ENCODE measurements around the gene GPR39. TPM values are rescaled to one million over a fixed set of nuclear protein-coding genes. Genes with fewer than 3 reads are reported as not detected.
A peak's percentile ranks its signal among the peaks of the same experiment; 100 is the strongest.

The GPR39 gene
- total and polyA plus RNA-seq, 8 donors = 3.9 to 24.4 (median 4.6) TPM

- Histone ChIP-seq H3K9me3 (peaks cover 0 to 31% of the 10 kb centered on the region in 2 donors), H3K4me1 (no peaks in the 10 kb centered on the region), H3K27me3 (no peaks in the 10 kb centered on the region), H3K36me3 (no peaks in the 10 kb centered on the region), H3K27ac (no peak overlapping the region), H3K4me3 (no peak overlapping the region)
- intact Hi-C loops (cut with DNase I) = no loop called here
- DNase-seq (no peak), ATAC-seq (no peak)
- TF ChIP-seq CTCF (IDR thresholded peaks at IDR 0.05) = no peak
Observed at GRCh38 chr2:132538331-132538855, 121.8 kb downstream of the GPR39 start.

DNA sequence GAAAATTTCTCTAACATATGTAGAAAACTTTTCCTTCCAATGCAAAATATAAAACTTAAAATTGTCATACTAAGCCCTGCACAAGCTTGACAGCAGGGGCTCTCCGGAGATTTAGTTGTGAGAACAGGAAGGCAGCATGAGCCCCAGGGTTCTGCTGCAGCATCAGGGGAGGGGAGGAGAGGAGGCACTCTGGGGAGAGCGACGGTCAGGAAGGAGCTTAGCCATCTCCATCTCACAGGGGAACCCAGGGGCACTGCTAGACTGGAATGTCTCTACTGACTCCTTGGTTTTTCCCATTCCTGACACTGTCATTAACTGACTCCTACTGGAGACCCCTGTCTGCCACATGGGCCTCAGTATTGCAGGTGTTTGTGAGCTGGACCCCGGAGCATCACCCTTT is 123.6 kb downstream of the GPR39 start:
- TF ChIP-seq CTCF (IDR thresholded peaks at IDR 0.05) = no peak
- no peaks in the 10 kb centered on the region for H3K27me3 ChIP-seq
- DNase-seq = no peak
- intact Hi-C loops (cut with DNase I) = loop anchor here in 1 of 2 donors (10.0 kb wide), 1 partner anchor 635 kb away; no protein-coding TSS in a partner anchor
- H3K36me3 ChIP-seq = no peaks in the 10 kb centered on the region
- H3K27ac ChIP-seq = no peak overlapping the region
- ATAC-seq = no peak
- H3K4me1 ChIP-seq = no peaks in the 10 kb centered on the region
- H3K4me3 ChIP-seq = no peak overlapping the region
- H3K9me3 ChIP-seq = peaks cover 0 to 44% of the 10 kb centered on the region in 2 donors

- peak; percentile 58 for ATAC-seq
- H3K27ac ChIP-seq = no peak overlapping the region
Observed at GRCh38 chr2:132542953-132543569, 126.5 kb downstream of the GPR39 start.

GRCh38 chr2:132544006-132544630 is 127.5 kb downstream of the GPR39 start:
- intact Hi-C loops (cut with DNase I) = loop anchor here in 1 of 2 donors (10.0 kb wide), 1 partner anchor 631 kb away; no protein-coding TSS in a partner anchor
- Histone ChIP-seq H3K36me3 (no peaks in the 10 kb centered on the region), H3K9me3 (peaks cover 0 to 32% of the 10 kb centered on the region in 2 donors), H3K27me3 (no peaks in the 10 kb centered on the region), H3K4me1 (no peaks in the 10 kb centered on the region), H3K27ac (no peak overlapping the region), H3K4me3 (no peak overlapping the region)
- TF ChIP-seq CTCF (IDR thresholded peaks at IDR 0.05) = no peak
- DNase-seq (no peak), ATAC-seq (no peak)

More at GRCh38 chr2:132542953-132543569, 126.5 kb downstream of the GPR39 start:
- Histone ChIP-seq H3K36me3 (no peaks in the 10 kb centered on the region), H3K27me3 (no peaks in the 10 kb centered on the region), H3K4me3 (no peak overlapping the region), H3K4me1 (no peaks in the 10 kb centered on the region), H3K9me3 (peaks cover 0 to 32% of the 10 kb centered on the region in 2 donors)
- DNase-seq = no peak
- TF ChIP-seq CTCF (IDR thresholded peaks at IDR 0.05) = no peak
- intact Hi-C loops (cut with DNase I) = loop anchor here in 1 of 2 donors (10.0 kb wide), 1 partner anchor 632 kb away; no protein-coding TSS in a partner anchor

GRCh38 chr2:132547090-132547687 is 130.6 kb downstream of the GPR39 start:
- no peaks in the 10 kb centered on the region for H3K4me1 ChIP-seq
- no peaks in the 10 kb centered on the region for H3K36me3 ChIP-seq
- no peak overlapping the region for H3K4me3 ChIP-seq
- ATAC-seq = peak; percentile 86
- TF ChIP-seq CTCF (IDR thresholded peaks at IDR 0.05) = peak; percentile 59 to 75
- H3K9me3 ChIP-seq = peaks cover 0 to 29% of the 10 kb centered on the region in 2 donors
- H3K27ac ChIP-seq = no peak overlapping the region
- DNase-seq = peak in 3 of 4 donors; percentile 49 to 75 (median 54)
- no peaks in the 10 kb centered on the region for H3K27me3 ChIP-seq
- intact Hi-C loops (cut with DNase I) = loop anchor here in 1 of 2 donors (10.0 kb wide), 1 partner anchor 628 kb away; no protein-coding TSS in a partner anchor

Data from left lung (tissue), 10 donors.